ENCODE data around the gene LIMK1. TPM values are rescaled to one million over a fixed set of nuclear protein-coding genes. Genes with fewer than 3 reads are reported as not detected.
A peak's percentile ranks its signal among the peaks of the same experiment; 100 is the strongest.

LIMK1 gene
- total and polyA plus RNA-seq, 2 of the 4 experiments (the other 2 are of a cell fraction): 25.8 to 48.0 TPM

GRCh38 chr7:74083928-74084721 lies 521 bp downstream of the LIMK1 start:
- in situ Hi-C loops (cut with MboI; ENCODE audit: low sequenced_read_pairs): no loop called here

More at GRCh38 chr7:74083928-74084721, 521 bp downstream of the LIMK1 start:
- peak overlapping the region; percentile 90 for H3K4ac ChIP-seq (ENCODE audit: low read depth, low read length)
- peak overlapping the region; percentile 92 for H3K14ac ChIP-seq (replicated peaks; ENCODE audit: low read depth, low read length)
- peak overlapping the region; percentile 89 for H3K27ac ChIP-seq (ENCODE audit: insufficient read depth, low read length)
- ChIA-PET POLR2A (ENCODE audit: unreplicated experiment) (interaction anchor here (0.6 kb wide), 2 partner anchors 9 to 343 kb away, joined by 3 to 6 read pairs; no protein-coding TSS in a partner anchor), CTCF (no interaction called here)
- no peaks in the 10 kb centered on the region for H3K27me3 ChIP-seq (ENCODE audit: control insufficient read depth, insufficient read depth, low read length)
- DNase-seq (peak; percentile 59), ATAC-seq (ENCODE audit: low read depth) (peak; percentile 57)
- H2BK15ac ChIP-seq (ENCODE audit: low read depth, low read length): no peak overlapping the region
- peak overlapping the region; percentile 92 for H4K91ac ChIP-seq (ENCODE audit: insufficient read depth, low read depth, low read length)
- H3K4me3 ChIP-seq (ENCODE audit: insufficient read depth, low read depth, low read length): peak overlapping the region; percentile 67
- TF ChIP-seq RCOR1 (IDR thresholded peaks at IDR 0.05; ENCODE audit: insufficient replicate concordance, low read length) (no peak), CHD1 (IDR thresholded peaks at IDR 0.05; ENCODE audit: low read depth, low read length) (no peak), BHLHE40 (IDR thresholded peaks at IDR 0.05; ENCODE audit: low read depth, low read length) (no peak), MXI1 (IDR thresholded peaks at IDR 0.05; ENCODE audit: borderline replicate concordance, low read depth, low read length) (no peak), FOS (IDR thresholded peaks at IDR 0.05; ENCODE audit: low read depth, low read length) (peak; percentile 80), ELK1 (IDR thresholded peaks at IDR 0.05; ENCODE audit: borderline replicate concordance, low read depth, low read length) (no peak), POLR2A (IDR thresholded peaks at IDR 0.05; ENCODE audit: low read depth, low read length) (peak; percentile 81), MAFK (IDR thresholded peaks at IDR 0.05; ENCODE audit: low read depth, low read length) (no peak), SMC3 (IDR thresholded peaks at IDR 0.05; ENCODE audit: low read depth, low read length) (no peak), MAZ (IDR thresholded peaks at IDR 0.05; ENCODE audit: borderline replicate concordance, low read depth, low read length) (peak; percentile 59; the same call in 1 of the 2 replicates)
- peak overlapping the region; percentile 79; the same call in 1 of the 2 replicates for H3K23ac ChIP-seq (ENCODE audit: low read depth, low read length)
- no TSS peak for BruUV-seq (replicated peaks)
- peaks cover 18% of the 10 kb centered on the region for H3K9me1 ChIP-seq (ENCODE audit: insufficient read depth, low read length)
- peak overlapping the region; percentile 68 for H2AK9ac ChIP-seq (replicated peaks; ENCODE audit: low read depth, low read length, poor library complexity)
- intact Hi-C loops (cut with micrococcal nuclease) (loop anchor here (1.0 kb wide), 1 partner anchor 10 kb away; no protein-coding TSS in a partner anchor), dilution Hi-C loops (cut with HindIII; ENCODE audit: low sequenced_read_pairs, unreplicated experiment) (no loop called here)
- peak overlapping the region; percentile 94 for H3K4me2 ChIP-seq (ENCODE audit: low read depth, low read length)
- peak overlapping the region; percentile 76 for H3K56ac ChIP-seq (ENCODE audit: extremely low read depth, insufficient read depth, low read length)
- H3K79me1 ChIP-seq (ENCODE audit: low read depth in 1 of 2, low read length in 2 of 2): peaks cover 23 to 46% of the 10 kb centered on the region in 2 experiments
- H2BK5ac ChIP-seq (ENCODE audit: low read depth, low read length, poor library complexity, severe bottlenecking): peak overlapping the region; percentile 65
- peak overlapping the region; percentile 69; the same call in 1 of the 2 replicates for H2BK120ac ChIP-seq (ENCODE audit: low read depth, low read length)
- H3K36me3 ChIP-seq (ENCODE audit: control insufficient read depth, insufficient read depth, low read length): peaks cover 16% of the 10 kb centered on the region
- WGBS, 2 experiments (ENCODE audit: extremely low coverage in 2 of 2, insufficient read length in 1 of 2): 1% methylated on average over 12 of the region's 61 CpGs; no CpG with 5 or more reads in 1 of the 2 experiments
- H4K5ac ChIP-seq (ENCODE audit: low read depth, low read length): 0 out of 2 replicates have a peak overlapping the region, but pooled peaks have one; percentile 24
- peak overlapping the region; percentile 52 to 64; a peak in 2 of 4 replicates for H4K8ac ChIP-seq (ENCODE audit: low read depth in 2 of 2, low read length in 2 of 2)
- peaks cover 18% of the 10 kb centered on the region for H3K4me1 ChIP-seq (ENCODE audit: control insufficient read depth, insufficient read depth, low read length)
- H2AFZ ChIP-seq (replicated peaks; ENCODE audit: low read length, poor library complexity): peak overlapping the region; percentile 77
- peaks cover 4% of the 10 kb centered on the region; the same call in 1 of the 2 replicates for H4K20me1 ChIP-seq (ENCODE audit: insufficient read depth, low read length)
- no peaks in the 10 kb centered on the region for H3K9me3 ChIP-seq (ENCODE audit: control insufficient read depth, insufficient read depth, low read length)
- H2AK5ac ChIP-seq (ENCODE audit: low read depth, low read length): peak overlapping the region; percentile 94
- peak overlapping the region; percentile 81 for H3K9ac ChIP-seq (ENCODE audit: low read depth, low read length)
- H2BK20ac ChIP-seq (ENCODE audit: low read depth, low read length): no peak overlapping the region
- peak overlapping the region; percentile 36; the same call in 1 of the 2 replicates for H3K18ac ChIP-seq (ENCODE audit: low read depth, low read length)

All from IMR-90 (cell line).